HepG2 (cell line): Measurements from ENCODE around the gene GUCY2F. TPM values are rescaled to one million over a fixed set of nuclear protein-coding genes. Genes with fewer than 3 reads are reported as not detected.

Experiments
- ATAC-seq: fragments of 200-7000 bp; cut with Tn5 transposase; 3 replicates; pipeline ENCODE4 v1.9.1; 2020; ENCODE audit warnings: mild to moderate bottlenecking, moderate library complexity
- BruUV-seq: library from RNA; stranded (reverse); fragments of 400-500 nt; replicated peaks from 2 replicates; lab custom pipeline; 2021; lab: Mats Ljungman, UMichigan
- CTCF ChIA-PET: fragments of 300-600 bp; formaldehyde crosslinking; extraction: SDS; loops from one replicate; lab custom pipeline; 2021; ENCODE audit warnings: low total read pairs, inconsistent platforms, low intra/inter-chr PET ratio; lab: Yijun Ruan, JAX
- POLR2A ChIA-PET: fragments of 350-600 bp; sonication (Branson Sonifier 250); formaldehyde crosslinking; loops from one replicate; lab custom pipeline; 2020; ENCODE audit warnings: antibody characterized with exemption, inconsistent platforms; lab: Yijun Ruan, JAX
- DNase-seq: peaks from one replicate; pipeline ENCODE4 v3.0.0-alpha.2; 2015; ENCODE audit warnings: low spot score
- FAIRE-seq: peaks from 3 replicates; lab custom pipeline; 2011; peaks lifted over from hg19 to GRCh38; lab: Jason Lieb, UNC
- H2AFZ ChIP-seq: one replicate; pipeline ENCODE4 v1.6.1; 2011; ENCODE audit warnings: low read length, inconsistent platforms
- H3K27ac ChIP-seq: fragments of 300-600 bp; 3 replicates; pipeline ENCODE4 v1.8.0; 2011; ENCODE audit warnings: mixed run types, mild to moderate bottlenecking, mixed read lengths, low read length, inconsistent platforms; ENCODE audit not compliant: insufficient read depth; ENCODE audit errors: extremely low read length
- H3K27me3 ChIP-seq, 2 experiments: fragments of 200-600 bp in 1 of 2; 2 replicates in 1 of 2; 3 replicates in 1 of 2; pipeline versions ENCODE4 v1.6.0 to v1.8.0; 2011; ENCODE audit warnings: low read length in 2 of 2, mild to moderate bottlenecking in 2 of 2, moderate library complexity in 2 of 2, inconsistent platforms in 1 of 2; ENCODE audit not compliant: insufficient read depth in 2 of 2, control insufficient read depth in 1 of 2
- H3K36me3 ChIP-seq, 2 experiments: fragments of 200-600 bp in 1 of 2; replicated peaks in 1 of 2; 2 replicates in 1 of 2; 3 replicates in 1 of 2; pipeline versions ENCODE4 v1.5.1 to v1.8.0; 2011; ENCODE audit warnings: low read length in 2 of 2, inconsistent platforms in 1 of 2; ENCODE audit not compliant: insufficient read depth in 2 of 2, control insufficient read depth in 1 of 2
- H3K4me1 ChIP-seq: 2 replicates; pipeline ENCODE4 v1.5.1; 2012; ENCODE audit warnings: low read length, inconsistent platforms; ENCODE audit not compliant: insufficient read depth
- H3K4me2 ChIP-seq: 2 replicates; pipeline ENCODE4 v1.6.0; 2011; ENCODE audit warnings: low read depth, low read length, inconsistent platforms
- H3K4me3 ChIP-seq, 3 experiments: fragments of 200-600 bp in 1 of 3; sonication (generic), shearing (Covaris generic) in 1 of 3; replicated peaks in 1 of 3; 2 replicates each; pipeline ENCODE4 v1.5.1; 2011 to 2016; ENCODE audit warnings: low read length in 3 of 3, inconsistent platforms in 2 of 3, low read depth in 2 of 3, mild to moderate bottlenecking in 2 of 3, control low read depth in 1 of 3, mixed read lengths in 1 of 3; ENCODE audit not compliant: insufficient read depth in 1 of 3
- H3K79me2 ChIP-seq: one replicate; pipeline ENCODE4 v1.6.1; 2011; ENCODE audit warnings: low read length, inconsistent platforms; ENCODE audit not compliant: insufficient read depth
- H3K9ac ChIP-seq: 2 replicates; pipeline ENCODE4 v1.6.0; 2011; ENCODE audit warnings: mild to moderate bottlenecking, low read depth, low read length, inconsistent platforms; ENCODE audit not compliant: insufficient read depth
- H3K9me3 ChIP-seq: 2 replicates; pipeline ENCODE4 v1.5.1; 2012; ENCODE audit warnings: mild to moderate bottlenecking, low read length
- H4K20me1 ChIP-seq: 2 replicates; pipeline ENCODE4 v1.6.0; 2011; ENCODE audit warnings: inconsistent platforms, mild to moderate bottlenecking, low read length, moderate library complexity; ENCODE audit not compliant: insufficient read depth
- CENPT ChIP-seq: sonication (generic); formaldehyde crosslinking; IDR thresholded peaks from 2 replicates; pipeline ENCODE4 v1.8.0; 2022; ENCODE audit warnings: low read depth, mild to moderate bottlenecking, moderate library complexity, missing genetic modification reagents
- FOXK1 ChIP-seq: sonication (generic); formaldehyde crosslinking; IDR thresholded peaks from 2 replicates; pipeline ENCODE4 v1.4.0; 2020; ENCODE audit warnings: low read depth, missing genetic modification reagents, borderline replicate concordance
- NCOA5 ChIP-seq: sonication (generic); formaldehyde crosslinking; IDR thresholded peaks from 2 replicates; pipeline ENCODE4 v1.4.0; 2020; ENCODE audit warnings: missing genetic modification reagents
- PHF5A ChIP-seq: IDR thresholded peaks from one replicate; pipeline ENCODE4 v1.6.1; 2018; ENCODE audit warnings: low read depth, missing genetic modification reagents; ENCODE audit not compliant: unreplicated experiment
- RFX3 ChIP-seq: IDR thresholded peaks from 2 replicates; pipeline ENCODE4 v1.6.1; 2016; ENCODE audit warnings: missing biosample characterization, missing genetic modification reagents
- SOX13 ChIP-seq, 3 experiments: fragments of 450-650 bp in 1 of 3; sonication (generic) in 1 of 3; formaldehyde crosslinking in 1 of 3; IDR thresholded peaks in 2 of 3; conservative IDR thresholded peaks in 1 of 3; 2 replicates each; pipeline versions ENCODE4 v1.5.0 to v1.6.1; 2016 to 2020; ENCODE audit warnings: antibody characterized with exemption in 1 of 3, mild to moderate bottlenecking in 1 of 3, missing compliant biosample characterization in 1 of 3, missing genetic modification reagents in 1 of 3, moderate library complexity in 1 of 3
- SOX5 ChIP-seq: IDR thresholded peaks from 2 replicates; pipeline ENCODE4 v1.6.1; 2016; ENCODE audit warnings: borderline replicate concordance
- in situ Hi-C: cut with HindIII; loops from 2 replicates; pipeline ENCODE4 v1.10.0; 2017; ENCODE audit warnings: low pct_unique_long_range_greater_than_20kb; ENCODE audit not compliant: extremely low pct_ligation_motif_present
- intact Hi-C: fragments of 100-400 bp; cut with micrococcal nuclease; formaldehyde crosslinking; loops from one replicate; pipeline ENCODE4 v1.10.0; 2022; ENCODE audit not compliant: unreplicated experiment
- polyA plus RNA-seq, 8 experiments: library from polyadenylated mRNA; depleted of rRNA in 3 of 8; stranded (reverse) in 7 of 8; unstranded in 1 of 8; fragments of >200 nt; fragmentation: Illumina TruSeq in 4 of 8; extraction: Trizol in 4 of 8; gene quantifications; 2 replicates each; pipeline versions ENCODE4 v1.2.1 to v1.2.3, GENCODE V29; 2011 to 2016; ENCODE audit warnings: low read depth in 4 of 8, missing spikeins in 1 of 8, mixed read lengths in 1 of 8; ENCODE audit not compliant: insufficient read depth in 1 of 8
- total RNA-seq, 5 experiments: library from RNA; depleted of rRNA; stranded (reverse); fragments of >200 nt; fragmentation: Illumina TruSeq; extraction: Trizol; gene quantifications; 2 replicates each; pipeline ENCODE4 v1.2.3, GENCODE V29; 2016; ENCODE audit warnings: low read depth in 1 of 5
- TF ChIP-seq, protein P1 (sequence below): sonication (generic); formaldehyde crosslinking; IDR thresholded peaks from 2 replicates; pipeline ENCODE4 v1.9.0; 2022; ENCODE audit warnings: low read depth, missing genetic modification reagents
- TF ChIP-seq, protein P2 (sequence below): sonication (generic); formaldehyde crosslinking; IDR thresholded peaks from 2 replicates; pipeline ENCODE4 v1.5.0; 2020; ENCODE audit warnings: mild to moderate bottlenecking, missing genetic modification reagents
- TF ChIP-seq, protein P3 (sequence below): sonication (generic); formaldehyde crosslinking; IDR thresholded peaks from 2 replicates; pipeline ENCODE4 v1.4.0; 2020; ENCODE audit warnings: missing genetic modification reagents, mild to moderate bottlenecking, borderline replicate concordance
- TF ChIP-seq, protein P4 (sequence below): sonication (generic); formaldehyde crosslinking; IDR thresholded peaks from 2 replicates; pipeline ENCODE4 v1.5.1; 2020; ENCODE audit warnings: mild to moderate bottlenecking, moderate library complexity, missing genetic modification reagents

GUCY2F gene
- total and polyA plus RNA-seq, 2 of the 13 experiments (the other 11 are each of a cell fraction or from before 2014, with no cell fraction given): 0.03 TPM; not detected in 1

DNA sequence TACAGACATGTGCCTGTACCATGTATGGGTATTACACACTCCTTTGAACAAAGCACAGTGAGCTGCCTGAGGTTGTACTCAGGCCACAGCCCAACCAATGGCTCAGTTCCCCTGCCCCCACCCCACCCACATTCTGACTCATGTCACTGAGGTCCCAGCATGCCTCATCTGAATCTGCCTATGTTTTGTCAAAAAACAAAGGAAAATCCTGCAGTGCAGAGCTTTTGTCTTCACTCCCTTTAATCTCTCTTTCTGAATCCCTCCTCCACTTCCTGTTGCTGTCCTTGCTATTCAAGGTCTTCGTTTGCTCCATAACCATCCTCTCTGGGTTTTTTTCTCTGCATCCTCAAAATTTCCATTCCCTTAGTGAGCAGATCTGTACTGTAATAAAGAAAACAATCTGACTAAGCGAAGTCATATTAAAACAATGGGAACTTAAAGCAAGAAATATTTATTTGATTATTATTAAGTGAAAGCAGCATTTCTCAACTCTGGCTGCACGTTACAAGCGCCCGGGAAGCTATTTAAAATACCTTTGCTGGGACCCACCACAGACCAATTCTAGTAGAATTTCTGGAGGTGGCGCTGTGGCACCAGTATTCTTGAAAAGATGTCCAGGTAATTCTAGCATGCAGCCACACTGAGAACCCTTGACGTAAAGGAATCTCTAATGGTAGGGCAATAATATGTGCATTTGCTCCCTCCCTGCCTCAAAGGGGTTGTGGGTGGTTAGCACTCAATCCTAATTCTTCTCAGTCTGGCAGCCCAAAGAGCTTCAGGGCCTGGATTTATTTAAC lies 8.7 kb downstream of the GUCY2F start (continued):
- TF ChIP-seq, protein P1, sequence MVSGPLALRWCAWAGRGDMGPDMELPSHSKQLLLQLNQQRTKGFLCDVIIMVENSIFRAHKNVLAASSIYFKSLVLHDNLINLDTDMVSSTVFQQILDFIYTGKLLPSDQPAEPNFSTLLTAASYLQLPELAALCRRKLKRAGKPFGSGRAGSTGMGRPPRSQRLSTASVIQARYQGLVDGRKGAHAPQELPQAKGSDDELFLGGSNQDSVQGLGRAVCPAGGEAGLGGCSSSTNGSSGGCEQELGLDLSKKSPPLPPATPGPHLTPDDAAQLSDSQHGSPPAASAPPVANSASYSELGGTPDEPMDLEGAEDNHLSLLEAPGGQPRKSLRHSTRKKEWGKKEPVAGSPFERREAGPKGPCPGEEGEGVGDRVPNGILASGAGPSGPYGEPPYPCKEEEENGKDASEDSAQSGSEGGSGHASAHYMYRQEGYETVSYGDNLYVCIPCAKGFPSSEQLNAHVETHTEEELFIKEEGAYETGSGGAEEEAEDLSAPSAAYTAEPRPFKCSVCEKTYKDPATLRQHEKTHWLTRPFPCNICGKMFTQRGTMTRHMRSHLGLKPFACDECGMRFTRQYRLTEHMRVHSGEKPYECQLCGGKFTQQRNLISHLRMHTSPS (CRISPR knock-in tag): no peak
- TF ChIP-seq RFX3 (CRISPR knock-in tag): no peak
- TF ChIP-seq SOX13 (IDR thresholded peaks at IDR 0.05): no peak
- TF ChIP-seq SOX13 (CRISPR knock-in tag; conservative IDR thresholded peaks at IDR 0.05 in 1 of 2, IDR thresholded peaks at IDR 0.05 in 1 of 2): peak in 1 of 2 experiments; percentile 25; a peak in 1 of 4 replicates
- TF ChIP-seq SOX5 (CRISPR knock-in tag): peak; percentile 37; the same call in 1 of the 2 replicates
- TF ChIP-seq NCOA5 (CRISPR knock-in tag): no peak
- TF ChIP-seq PHF5A (CRISPR knock-in tag): no peak

DNA sequence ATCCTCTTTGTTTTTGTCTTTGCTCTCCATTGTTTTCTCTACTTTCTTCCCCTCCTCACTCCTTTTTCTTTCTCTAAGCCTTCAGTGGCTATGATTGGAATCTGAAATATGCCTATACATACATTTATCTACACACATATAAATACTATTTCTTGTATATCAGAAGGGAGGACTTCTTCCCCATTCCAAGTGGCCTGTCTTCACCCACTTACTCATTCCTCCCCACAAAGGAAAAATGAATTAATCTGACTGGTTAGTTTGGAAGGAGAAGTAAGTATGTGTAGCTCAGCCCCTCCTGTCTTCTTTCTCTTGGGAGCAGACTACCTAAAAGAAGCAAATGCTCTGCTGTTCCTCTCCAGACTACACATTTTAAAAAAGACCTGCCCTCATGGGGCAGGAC lies 17.7 kb downstream of the GUCY2F start:
- no TSS peak for BruUV-seq
- Histone ChIP-seq H3K27me3 (no peaks in the 10 kb centered on the region), H4K20me1 (no peaks in the 10 kb centered on the region), H3K9ac (no peak overlapping the region), H3K4me1 (no peaks in the 10 kb centered on the region), H3K36me3 (no peaks in the 10 kb centered on the region), H3K79me2 (no peaks in the 10 kb centered on the region), H3K4me3 (no peak overlapping the region), H2AFZ (no peak overlapping the region), H3K4me2 (no peak overlapping the region), H3K27ac (no peak overlapping the region), H3K9me3 (no peaks in the 10 kb centered on the region)
- ATAC-seq (no peak), DNase-seq (no peak), FAIRE-seq (no peak)
- intact Hi-C loops: no loop called here
- CTCF ChIA-PET: no interaction called here
- POLR2A ChIA-PET: no interaction called here
- in situ Hi-C loops: no loop called here
- TF ChIP-seq CENPT (CRISPR knock-in tag) (no peak), FOXK1 (CRISPR knock-in tag) (no peak)
- TF ChIP-seq, protein P2, sequence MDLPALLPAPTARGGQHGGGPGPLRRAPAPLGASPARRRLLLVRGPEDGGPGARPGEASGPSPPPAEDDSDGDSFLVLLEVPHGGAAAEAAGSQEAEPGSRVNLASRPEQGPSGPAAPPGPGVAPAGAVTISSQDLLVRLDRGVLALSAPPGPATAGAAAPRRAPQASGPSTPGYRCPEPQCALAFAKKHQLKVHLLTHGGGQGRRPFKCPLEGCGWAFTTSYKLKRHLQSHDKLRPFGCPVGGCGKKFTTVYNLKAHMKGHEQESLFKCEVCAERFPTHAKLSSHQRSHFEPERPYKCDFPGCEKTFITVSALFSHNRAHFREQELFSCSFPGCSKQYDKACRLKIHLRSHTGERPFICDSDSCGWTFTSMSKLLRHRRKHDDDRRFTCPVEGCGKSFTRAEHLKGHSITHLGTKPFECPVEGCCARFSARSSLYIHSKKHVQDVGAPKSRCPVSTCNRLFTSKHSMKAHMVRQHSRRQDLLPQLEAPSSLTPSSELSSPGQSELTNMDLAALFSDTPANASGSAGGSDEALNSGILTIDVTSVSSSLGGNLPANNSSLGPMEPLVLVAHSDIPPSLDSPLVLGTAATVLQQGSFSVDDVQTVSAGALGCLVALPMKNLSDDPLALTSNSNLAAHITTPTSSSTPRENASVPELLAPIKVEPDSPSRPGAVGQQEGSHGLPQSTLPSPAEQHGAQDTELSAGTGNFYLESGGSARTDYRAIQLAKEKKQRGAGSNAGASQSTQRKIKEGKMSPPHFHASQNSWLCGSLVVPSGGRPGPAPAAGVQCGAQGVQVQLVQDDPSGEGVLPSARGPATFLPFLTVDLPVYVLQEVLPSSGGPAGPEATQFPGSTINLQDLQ: no peak
- TF ChIP-seq, protein P3, sequence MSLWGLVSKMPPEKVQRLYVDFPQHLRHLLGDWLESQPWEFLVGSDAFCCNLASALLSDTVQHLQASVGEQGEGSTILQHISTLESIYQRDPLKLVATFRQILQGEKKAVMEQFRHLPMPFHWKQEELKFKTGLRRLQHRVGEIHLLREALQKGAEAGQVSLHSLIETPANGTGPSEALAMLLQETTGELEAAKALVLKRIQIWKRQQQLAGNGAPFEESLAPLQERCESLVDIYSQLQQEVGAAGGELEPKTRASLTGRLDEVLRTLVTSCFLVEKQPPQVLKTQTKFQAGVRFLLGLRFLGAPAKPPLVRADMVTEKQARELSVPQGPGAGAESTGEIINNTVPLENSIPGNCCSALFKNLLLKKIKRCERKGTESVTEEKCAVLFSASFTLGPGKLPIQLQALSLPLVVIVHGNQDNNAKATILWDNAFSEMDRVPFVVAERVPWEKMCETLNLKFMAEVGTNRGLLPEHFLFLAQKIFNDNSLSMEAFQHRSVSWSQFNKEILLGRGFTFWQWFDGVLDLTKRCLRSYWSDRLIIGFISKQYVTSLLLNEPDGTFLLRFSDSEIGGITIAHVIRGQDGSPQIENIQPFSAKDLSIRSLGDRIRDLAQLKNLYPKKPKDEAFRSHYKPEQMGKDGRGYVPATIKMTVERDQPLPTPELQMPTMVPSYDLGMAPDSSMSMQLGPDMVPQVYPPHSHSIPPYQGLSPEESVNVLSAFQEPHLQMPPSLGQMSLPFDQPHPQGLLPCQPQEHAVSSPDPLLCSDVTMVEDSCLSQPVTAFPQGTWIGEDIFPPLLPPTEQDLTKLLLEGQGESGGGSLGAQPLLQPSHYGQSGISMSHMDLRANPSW (CRISPR knock-in tag): no peak
- TF ChIP-seq, protein P4, sequence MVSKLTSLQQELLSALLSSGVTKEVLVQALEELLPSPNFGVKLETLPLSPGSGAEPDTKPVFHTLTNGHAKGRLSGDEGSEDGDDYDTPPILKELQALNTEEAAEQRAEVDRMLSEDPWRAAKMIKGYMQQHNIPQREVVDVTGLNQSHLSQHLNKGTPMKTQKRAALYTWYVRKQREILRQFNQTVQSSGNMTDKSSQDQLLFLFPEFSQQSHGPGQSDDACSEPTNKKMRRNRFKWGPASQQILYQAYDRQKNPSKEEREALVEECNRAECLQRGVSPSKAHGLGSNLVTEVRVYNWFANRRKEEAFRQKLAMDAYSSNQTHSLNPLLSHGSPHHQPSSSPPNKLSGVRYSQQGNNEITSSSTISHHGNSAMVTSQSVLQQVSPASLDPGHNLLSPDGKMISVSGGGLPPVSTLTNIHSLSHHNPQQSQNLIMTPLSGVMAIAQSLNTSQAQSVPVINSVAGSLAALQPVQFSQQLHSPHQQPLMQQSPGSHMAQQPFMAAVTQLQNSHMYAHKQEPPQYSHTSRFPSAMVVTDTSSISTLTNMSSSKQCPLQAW (CRISPR knock-in tag): no peak
